Bronchial epithelial cell (primary cell): Measurements from ENCODE around the gene SGCD. TPM values are rescaled to one million over a fixed set of nuclear protein-coding genes. Genes with fewer than 3 reads are reported as not detected.

Experiments used
- DNase-seq: peaks from one replicate; pipeline ENCODE4 v3.0.0-alpha.2; 2010; ENCODE audit warnings: low read depth
- FAIRE-seq: peaks from 2 replicates; lab custom pipeline; 2011; peaks lifted over from hg19 to GRCh38; lab: Jason Lieb, UNC
- H3K27me3 ChIP-seq: 2 replicates; pipeline ENCODE4 v1.5.1; 2011; ENCODE audit warnings: low read length; ENCODE audit not compliant: control insufficient read depth, insufficient read depth
- H3K36me3 ChIP-seq: 2 replicates; pipeline ENCODE4 v1.5.1; 2011; ENCODE audit warnings: low read length; ENCODE audit not compliant: control insufficient read depth, insufficient read depth
- H3K4me3 ChIP-seq: 2 replicates; pipeline ENCODE4 v1.5.1; 2011; ENCODE audit warnings: mild to moderate bottlenecking, low read depth, low read length, control low read depth
- CTCF ChIP-seq: IDR thresholded peaks from 2 replicates; pipeline ENCODE4 v1.5.1; 2011; ENCODE audit warnings: mild to moderate bottlenecking, moderate library complexity, low read length, control low read depth, inconsistent platforms; ENCODE audit not compliant: insufficient read depth, severe bottlenecking
- total RNA-seq: library from RNA; depleted of rRNA; stranded (reverse); fragments of >200 nt; gene quantifications from 2 replicates; pipeline ENCODE4 v1.2.1, GENCODE V29; 2014

SGCD gene
- total RNA-seq, 1 donor from 2014 or later, result under 0.01 TPM

DNA sequence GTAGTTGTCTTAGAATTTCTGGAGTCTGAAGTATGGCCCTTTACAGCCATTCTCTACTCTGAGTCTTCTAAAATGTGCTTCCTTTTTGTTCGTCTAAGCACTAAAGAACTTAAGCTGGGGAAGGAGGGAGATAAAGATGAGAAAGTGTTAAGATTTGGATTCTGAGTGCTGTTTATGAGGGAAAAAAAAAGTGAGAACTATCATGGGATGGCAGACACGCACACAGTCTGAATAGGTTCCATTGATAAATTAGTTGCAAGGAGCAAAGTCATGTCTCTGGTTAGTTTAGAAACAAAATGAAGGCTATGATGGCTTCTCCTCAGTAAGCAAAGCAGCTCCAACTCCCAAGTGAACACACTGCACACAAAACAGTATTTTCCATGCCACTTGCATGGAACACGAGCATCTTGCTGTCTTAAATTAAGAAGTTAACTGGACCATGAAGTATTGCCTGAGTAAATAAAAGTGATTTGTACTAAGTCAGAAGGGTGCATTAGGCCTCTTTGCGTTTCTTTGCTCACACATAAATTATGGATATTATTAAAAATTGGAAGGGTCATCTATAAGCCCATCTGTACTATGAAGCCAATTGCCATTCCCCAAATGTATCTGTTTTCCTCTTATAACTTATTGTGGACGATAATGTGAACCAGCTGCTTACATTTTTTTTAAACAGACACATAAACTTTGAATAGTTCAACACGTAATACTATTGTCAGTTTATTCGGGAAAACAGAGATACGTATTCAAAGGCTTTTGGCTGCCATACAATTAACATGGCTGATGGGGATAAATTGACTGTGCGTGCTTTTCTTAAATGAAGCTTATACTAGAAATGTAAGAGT lies 199.3 kb downstream of the SGCD start:
- TF ChIP-seq CTCF, result no peak
- FAIRE-seq (no peak), DNase-seq (no peak)
- Histone ChIP-seq H3K4me3 (no peak overlapping the region), H3K36me3 (no peaks in the 10 kb centered on the region), H3K27me3 (no peaks in the 10 kb centered on the region)

- no peaks in the 10 kb centered on the region for H3K36me3 ChIP-seq
- no peak for TF ChIP-seq CTCF
- no peak overlapping the region for H3K4me3 ChIP-seq
- no peak for DNase-seq
- no peak for FAIRE-seq
- H3K27me3 ChIP-seq, result no peaks in the 10 kb centered on the region
Observed at GRCh38 chr5:156527611-156528010, 200.6 kb downstream of the SGCD start.

DNA sequence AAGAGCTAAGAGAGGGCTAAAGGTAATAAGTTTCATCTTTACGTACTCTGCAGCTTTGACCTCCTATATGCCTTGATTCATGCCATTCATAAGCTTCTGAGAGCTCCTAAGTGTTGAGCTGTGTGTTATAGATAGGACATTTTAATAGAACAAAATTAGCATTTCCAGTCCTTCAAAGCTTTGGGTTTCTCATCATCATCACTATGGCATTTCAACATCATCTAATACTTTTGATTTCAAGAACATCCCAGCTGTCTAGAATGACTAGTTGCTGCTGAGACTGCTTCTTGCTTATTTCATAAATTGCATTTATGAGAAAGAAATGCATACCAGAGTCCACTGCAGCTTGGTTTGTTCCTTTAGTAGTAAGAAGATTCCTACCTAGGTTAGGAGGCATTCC lies 201.7 kb downstream of the SGCD start:
- FAIRE-seq (no peak), DNase-seq (no peak)
- H3K27me3 ChIP-seq, result no peaks in the 10 kb centered on the region
- H3K36me3 ChIP-seq, result no peaks in the 10 kb centered on the region
- TF ChIP-seq CTCF, result no peak
- no peak overlapping the region for H3K4me3 ChIP-seq

DNA sequence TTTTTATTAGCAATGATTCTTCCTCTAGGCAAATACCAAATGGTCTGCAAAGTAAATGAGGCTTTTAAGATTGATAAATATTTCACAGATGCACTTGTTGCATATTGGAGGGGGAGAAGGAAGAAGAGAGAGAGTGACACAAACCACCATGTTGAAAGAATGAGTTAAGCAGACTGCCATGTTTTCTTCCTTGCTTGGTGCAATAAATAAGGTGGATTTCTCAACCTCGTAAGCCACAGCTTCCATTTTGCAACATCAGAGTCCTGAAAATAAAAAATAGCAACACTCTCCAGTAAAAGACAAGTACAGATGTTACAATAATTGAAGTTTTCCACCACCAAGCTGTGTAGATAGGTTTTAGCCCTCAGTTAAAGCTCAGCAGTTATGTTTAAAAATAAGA lies 202.9 kb downstream of the SGCD start:
- H3K36me3 ChIP-seq, result no peaks in the 10 kb centered on the region
- TF ChIP-seq CTCF, result no peak
- no peak overlapping the region for H3K4me3 ChIP-seq
- DNase-seq, result no peak
- no peaks in the 10 kb centered on the region for H3K27me3 ChIP-seq
- no peak for FAIRE-seq

DNA sequence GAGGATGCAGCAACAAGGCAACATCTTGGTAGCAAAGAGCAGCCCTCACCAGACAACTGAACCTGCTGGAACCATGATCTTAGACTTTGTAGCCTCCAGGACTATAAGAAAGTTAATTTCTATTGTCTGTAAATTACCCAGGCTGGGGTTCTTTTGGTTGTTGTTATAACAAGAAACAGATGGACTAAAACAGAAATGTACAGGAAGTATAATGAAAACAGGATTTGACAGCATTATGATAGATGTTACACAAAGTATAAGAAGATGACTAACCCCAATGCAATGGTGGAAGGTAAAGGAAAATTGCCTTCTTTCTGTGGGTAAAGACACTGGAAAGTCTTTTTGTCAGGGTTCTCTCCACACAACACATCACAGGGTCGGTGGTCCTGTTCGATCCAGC lies 204.2 kb downstream of the SGCD start:
- TF ChIP-seq CTCF, result no peak
- FAIRE-seq (no peak), DNase-seq (no peak)
- H3K4me3 ChIP-seq, result no peak overlapping the region
- H3K27me3 ChIP-seq, result no peaks in the 10 kb centered on the region
- H3K36me3 ChIP-seq, result no peaks in the 10 kb centered on the region
